SHP77 (cell line): ENCODE data around the gene PPM1D.
"Not testable (repeated sequence)": the region's sequence is repeated elsewhere in the genome, so short reads cannot be mapped to it uniquely, and the experiment has no call there.

ENCODE experiments used
- DNase-seq, 2 experiments: peaks; one replicate each; lab custom pipeline; 2025; lab: John Stamatoyannopoulos, UW

The PPM1D gene

DNA sequence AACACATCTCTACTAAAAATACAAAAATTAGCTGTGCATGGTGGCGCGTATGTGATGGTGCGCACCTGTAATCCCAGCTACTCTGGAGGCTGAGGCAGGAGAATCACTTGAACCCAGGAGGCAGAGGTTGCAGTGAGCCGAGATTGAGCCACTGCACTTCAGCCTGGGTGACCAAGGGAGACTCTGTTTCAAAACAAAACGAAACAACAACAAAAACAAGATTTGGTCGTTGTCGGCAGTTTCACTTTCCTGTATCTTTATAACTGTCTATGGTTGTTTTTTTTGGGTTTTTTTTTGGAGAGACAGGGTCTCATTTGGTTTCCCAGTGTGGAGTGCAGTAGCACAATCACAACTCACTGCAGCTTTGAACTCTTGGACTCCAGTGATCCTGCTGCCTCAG is 68.7 kb downstream of the PPM1D start:
- not testable (repeated sequence) for DNase-seq

DNA sequence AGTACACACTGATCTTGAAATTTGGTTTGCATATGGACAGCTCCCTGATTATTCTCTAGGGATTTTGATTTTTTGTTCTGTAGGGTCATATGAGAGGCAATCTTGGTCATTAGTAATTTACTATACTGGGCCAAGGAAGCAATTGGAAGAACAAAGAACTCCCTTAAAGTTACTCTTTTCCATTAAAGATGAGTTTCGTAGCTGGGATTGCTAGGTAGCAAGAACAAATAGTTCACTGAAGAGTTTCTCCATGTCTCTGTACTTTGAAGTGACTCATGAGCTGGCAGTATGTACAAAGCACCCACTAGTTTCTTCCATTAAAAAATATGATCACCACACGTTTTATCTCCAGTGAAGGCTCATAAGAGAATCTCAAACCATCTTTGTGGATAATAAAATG is 71.5 kb downstream of the PPM1D start:
- no peak for DNase-seq

DNA sequence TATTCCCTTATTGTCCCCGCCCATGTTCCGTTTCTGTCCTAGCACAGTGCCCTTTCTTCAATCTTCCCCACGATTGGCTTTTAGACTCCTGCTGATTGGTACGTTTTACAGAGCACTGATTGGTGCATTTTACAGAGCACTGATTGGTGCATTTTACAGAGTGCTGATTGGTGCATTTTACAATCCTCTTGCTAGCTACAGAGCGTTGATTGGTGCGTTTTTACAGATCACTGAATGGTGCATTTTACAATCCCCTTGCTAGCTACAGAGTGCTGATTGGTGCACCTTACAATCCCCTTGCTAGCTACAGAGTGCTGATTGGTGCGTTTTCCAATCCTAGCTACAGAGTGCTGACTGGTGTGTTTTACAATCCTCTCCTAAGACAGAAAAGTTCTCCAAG is 74.6 kb downstream of the PPM1D start:
- not testable (repeated sequence) for DNase-seq

DNA sequence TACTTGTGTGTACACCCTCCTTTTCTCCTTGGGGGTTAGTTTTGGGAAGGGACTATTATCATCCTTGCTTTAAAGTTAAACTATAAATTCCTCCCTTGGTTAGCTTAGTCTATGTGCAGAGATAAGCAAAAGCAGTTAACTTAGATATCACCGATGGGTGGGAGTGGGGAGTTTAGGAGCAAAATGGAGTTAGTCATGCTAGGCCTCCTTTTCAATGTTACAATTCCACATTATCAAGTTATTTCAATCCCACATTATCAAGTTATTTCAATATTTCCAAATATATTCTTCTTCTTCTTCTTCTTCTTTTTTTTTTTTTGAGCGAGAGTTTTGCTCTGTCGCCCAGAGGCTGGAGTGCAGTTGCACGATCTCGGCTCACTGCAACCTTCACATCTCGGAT is 76.0 kb downstream of the PPM1D start:
- no peak for DNase-seq

DNA sequence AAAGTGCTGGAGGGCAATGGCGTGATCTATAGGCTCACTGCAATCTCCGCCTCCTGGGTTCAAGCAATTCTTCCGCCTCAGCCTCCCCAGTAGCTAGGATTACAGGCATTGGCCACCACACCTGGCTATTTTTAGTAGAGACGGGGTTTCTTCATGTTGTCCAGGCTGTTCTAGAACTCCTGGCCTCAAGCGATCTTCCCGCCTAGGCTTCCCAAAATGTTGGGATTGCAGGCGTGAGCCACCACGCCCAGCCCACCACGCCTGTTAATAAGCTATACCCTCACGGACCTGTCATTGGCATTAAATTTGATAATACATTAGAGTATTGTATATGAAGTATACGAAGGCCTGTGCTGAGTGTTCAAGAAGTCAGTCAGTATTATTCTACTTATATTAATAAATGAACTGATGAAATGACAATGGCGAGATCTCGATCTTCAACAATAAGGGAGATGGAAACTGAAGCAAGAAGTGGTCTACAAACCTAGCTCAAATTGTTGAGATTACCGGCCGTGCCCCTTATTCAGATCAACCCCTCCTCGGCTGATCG is 76.8 kb downstream of the PPM1D start:
- peak in 1 of 2 experiments; percentile 2 for DNase-seq

DNA sequence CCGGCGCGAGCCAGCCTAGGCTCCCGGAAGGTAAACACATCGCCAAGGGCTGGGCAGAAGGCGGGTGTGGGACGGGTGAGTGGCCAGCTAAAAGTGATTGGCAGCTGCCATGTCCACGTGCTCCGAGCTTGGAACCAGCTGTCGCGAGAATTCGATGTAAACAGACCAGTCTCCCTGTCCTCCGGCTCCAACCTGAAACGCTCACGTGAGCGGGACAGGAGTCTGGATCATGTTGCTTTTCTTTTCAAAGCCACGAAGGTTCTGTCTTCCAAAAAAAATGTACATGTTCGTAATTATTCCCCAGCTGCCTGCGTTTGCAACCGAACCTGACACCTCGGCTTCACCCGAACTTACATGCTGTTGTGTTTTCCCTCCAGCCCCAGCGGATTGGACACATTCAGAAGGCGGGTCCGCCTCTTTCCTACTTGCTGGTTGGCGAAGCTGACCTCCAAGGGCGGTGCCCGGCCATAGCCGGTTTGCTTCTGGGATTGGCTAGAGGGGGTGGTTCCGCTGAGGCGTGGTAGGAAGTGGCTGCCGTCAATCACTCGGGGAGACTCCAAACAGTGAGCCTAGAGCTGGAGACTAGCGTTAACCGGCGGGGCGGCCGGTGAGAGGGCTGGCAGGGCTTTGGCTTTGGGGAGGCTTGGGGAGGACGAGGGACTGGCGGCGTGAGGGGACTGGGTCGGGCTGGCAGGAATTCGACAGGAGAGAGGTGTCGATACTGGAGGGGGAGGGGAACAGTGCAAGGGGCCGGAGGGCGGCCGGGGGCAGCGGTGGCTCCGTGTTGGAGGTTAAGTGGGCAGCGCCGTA is 77.5 kb downstream of the PPM1D start, which contains the start of gene BCAS3:
Gene BCAS3, plus strand, starts transcription at position 544 of the 810 bp plus-strand sequence.
- peak; percentile 97 to 99 for DNase-seq

DNA sequence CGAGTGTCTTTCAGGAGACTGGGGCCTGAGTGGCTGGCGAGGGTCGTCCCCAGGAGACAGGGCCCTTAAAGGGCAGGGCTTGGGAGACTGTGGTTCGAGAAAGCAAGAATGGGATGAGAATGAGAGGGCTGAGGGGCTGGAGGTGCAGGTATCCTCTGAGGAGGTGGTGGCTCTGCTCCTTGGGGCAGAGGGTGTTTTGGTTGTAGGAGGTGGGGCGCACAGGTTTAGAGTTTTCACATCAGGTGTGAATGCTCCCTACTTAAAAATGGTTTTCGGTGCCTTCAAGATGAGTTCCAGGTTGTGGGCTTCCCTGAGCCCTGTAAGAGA is 78.1 kb downstream of the PPM1D start:
- DNase-seq = no peak

DNA sequence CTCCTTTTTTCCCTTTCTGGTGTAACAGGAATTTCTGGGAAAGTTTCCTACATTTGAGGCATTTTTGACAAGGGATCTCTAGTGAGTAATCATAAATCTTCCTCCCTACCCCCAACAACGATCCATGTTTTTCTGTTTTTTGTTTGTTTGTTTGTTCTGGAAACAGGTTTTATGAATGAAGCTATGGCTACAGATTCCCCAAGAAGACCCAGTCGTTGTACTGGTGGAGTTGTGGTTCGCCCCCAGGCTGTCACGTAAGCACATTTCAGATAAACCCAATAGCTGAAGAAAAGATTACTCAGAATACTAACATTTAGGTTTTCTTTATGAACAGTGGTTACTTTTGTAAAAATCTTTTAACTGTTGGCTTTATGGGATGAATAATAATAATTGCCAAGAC is 79.3 kb downstream of the PPM1D start:
- DNase-seq = no peak

DNA sequence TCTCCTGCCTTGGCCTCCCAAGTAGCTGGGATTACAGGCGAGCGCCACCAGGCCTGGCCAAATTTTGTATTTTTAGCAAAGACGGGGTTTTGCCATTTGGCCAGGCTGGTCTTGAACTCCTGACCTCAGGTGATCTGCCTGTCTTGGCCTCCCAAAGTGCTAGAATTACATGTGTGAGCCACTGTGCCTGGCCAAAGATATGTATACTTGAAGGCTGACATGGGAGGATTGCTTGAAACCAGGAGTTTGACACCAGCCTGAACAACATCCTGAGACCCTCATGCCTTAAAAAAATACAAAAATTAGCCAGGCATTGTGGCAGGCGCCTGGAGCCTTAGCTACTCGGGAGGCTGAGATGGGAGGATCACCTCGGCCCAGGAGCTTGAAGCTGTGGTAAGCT is 80.8 kb downstream of the PPM1D start:
- DNase-seq = no peak

DNA sequence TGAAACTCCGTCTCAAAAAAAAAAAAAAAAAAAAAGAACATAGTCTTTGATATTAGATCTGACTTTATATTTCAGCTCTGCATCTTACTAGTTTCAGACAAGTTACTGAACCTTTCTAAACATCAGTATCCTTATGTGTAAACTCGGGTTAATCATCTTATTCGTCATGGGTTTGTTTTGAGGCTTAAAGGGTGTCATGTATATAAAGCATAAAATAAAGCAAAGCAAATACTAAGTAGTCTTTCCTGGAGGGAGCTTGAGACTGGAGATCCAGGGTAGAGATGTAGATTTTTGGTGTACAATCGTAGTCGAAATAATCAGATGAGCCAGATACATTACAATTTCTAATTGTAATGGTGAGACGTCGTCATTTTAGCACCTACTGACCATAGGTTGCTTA is 85.4 kb downstream of the PPM1D start:
- no peak for DNase-seq

DNA sequence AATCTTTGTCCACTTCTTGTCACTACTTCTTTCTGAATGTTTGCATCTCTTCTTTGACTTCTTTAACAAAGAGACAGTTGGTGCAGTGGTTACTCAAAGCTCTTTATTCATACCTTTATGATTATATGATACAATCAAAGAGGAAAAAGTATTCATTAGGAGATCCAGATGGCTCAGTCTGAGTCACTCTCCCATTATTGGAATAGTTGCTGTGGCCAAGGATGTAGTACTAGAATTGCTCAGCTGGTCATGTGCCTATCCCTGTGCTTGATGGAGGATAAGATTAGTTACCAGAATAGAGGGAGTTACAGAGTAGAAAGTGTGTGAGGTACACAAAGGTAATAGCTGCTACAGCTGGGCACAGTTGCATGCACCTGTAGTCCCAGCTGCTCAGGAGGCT is 96.0 kb downstream of the PPM1D start:
- DNase-seq = no peak

DNA sequence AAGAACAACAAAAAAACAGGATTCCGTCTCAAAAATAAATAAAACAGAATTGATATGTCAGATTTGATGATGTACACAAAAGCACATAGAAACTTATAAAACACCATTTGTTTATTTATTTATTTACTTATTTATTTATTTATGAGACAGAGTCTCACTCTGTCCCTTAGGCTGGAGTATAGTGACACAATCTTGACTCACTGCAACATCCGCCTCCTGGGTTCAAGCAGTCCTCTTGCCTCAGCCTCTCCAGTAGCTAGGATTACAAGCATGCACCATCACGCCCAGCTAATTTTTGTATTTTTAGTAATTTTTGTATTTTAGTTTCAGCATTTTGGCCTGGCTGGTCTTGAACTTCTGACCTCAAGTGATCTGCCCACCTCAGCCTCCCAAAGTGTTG is 99.1 kb downstream of the PPM1D start:
- DNase-seq = no peak

DNA sequence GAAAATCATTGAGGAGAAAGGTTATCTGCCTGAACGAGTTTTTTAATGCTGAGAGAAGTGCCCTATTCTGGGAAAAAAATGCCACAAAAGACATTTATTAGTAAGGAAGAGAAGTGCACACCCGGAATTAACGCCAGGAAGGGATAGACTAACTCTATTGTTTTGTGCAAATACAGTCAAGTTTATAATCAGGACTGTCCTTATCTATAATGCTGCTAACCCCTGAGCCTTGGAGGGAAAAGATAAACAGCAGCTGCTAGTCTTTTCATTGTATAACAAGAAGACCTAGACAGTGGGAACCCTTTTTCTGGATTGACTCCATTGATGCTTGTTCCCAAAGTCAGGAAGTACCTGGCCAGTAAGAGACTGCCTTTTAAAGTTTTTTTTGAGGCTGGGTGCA is 104.2 kb downstream of the PPM1D start:
- no peak for DNase-seq

DNA sequence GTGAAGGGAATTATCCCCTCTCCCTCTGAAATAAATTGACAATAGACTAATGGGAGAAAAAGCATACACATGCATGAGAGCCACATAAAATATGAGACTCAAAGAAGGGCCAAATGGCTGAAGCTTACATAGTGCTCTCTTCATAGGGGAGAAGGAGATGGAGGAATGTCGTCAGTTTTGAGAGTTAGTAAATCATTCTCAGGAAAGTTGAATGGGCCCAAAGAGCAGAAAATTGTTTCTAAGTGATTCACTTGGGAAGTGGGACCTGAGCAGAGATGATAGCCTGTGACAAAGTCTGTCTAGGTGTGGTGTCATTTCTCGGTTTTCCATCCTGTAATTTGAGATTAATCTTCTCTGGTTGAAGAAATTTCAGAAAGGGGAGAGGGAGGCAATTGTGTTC is 112.7 kb downstream of the PPM1D start:
- no peak for DNase-seq

DNA sequence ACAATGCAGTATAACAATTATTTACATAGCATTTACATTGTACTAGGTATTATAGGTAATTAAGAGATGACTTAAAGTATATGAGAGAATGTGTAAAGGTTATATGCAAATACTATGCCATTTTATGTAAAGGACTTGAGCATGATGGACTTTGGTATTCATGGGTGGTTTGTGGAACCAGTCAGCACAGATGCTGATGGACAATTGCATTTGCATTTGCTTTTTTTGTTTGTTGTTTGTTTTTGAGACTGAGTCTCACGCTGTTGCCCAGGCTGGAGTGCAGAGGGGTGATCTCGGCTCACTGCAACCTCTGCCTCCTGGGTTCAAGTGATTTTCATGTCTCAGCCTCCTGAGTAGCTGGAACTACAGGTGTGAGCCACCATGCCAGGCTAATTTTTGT is 113.6 kb downstream of the PPM1D start:
- no peak for DNase-seq
